PC-9 (cell line): ENCODE results near the gene UGT2B10.

Source experiments
- EZH2 ChIP-seq: fragments of 200-600 bp; sonication (generic); IDR thresholded peaks from 2 replicates; pipeline ENCODE4 v1.8.0; 2017; ENCODE audit warnings: antibody characterized with exemption, low read depth
- TF ChIP-seq, protein P1 (sequence below): fragments of 200-600 bp; sonication (generic); conservative IDR thresholded peaks from 2 replicates; pipeline ENCODE4 v1.6.1; 2017; ENCODE audit warnings: mixed run types, antibody characterized with exemption, mild to moderate bottlenecking, moderate library complexity

DNA sequence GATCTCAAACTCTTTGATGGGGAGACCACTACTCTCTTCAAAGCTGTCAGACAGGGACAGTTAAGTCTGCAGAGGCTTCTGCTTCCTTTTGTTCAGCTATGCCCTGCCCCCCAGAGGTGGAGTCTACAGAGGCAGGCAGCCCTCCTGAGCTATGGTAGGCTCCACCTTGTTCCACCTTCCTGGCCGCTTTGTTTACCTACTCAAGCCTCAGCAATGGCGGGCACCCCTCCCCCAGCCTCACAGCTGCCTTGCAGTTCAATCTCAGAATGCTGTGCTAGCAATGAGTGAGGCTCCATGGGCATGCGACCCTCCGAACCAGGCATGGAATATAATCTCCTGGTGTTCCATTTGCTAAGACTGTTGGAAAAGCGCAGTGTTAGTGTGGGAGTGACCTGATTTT is 42.1 kb upstream of the UGT2B10 start:
- TF ChIP-seq, protein P1, sequence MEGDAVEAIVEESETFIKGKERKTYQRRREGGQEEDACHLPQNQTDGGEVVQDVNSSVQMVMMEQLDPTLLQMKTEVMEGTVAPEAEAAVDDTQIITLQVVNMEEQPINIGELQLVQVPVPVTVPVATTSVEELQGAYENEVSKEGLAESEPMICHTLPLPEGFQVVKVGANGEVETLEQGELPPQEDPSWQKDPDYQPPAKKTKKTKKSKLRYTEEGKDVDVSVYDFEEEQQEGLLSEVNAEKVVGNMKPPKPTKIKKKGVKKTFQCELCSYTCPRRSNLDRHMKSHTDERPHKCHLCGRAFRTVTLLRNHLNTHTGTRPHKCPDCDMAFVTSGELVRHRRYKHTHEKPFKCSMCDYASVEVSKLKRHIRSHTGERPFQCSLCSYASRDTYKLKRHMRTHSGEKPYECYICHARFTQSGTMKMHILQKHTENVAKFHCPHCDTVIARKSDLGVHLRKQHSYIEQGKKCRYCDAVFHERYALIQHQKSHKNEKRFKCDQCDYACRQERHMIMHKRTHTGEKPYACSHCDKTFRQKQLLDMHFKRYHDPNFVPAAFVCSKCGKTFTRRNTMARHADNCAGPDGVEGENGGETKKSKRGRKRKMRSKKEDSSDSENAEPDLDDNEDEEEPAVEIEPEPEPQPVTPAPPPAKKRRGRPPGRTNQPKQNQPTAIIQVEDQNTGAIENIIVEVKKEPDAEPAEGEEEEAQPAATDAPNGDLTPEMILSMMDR: no peak
- no peak for TF ChIP-seq EZH2
